Cardiac muscle cell (in vitro differentiated cells and primary cell): ENCODE data around the gene SRPK2. TPM values are rescaled to one million over a fixed set of nuclear protein-coding genes. Genes with fewer than 3 reads are reported as not detected.
"Not testable (repeated sequence)": the region's sequence is repeated elsewhere in the genome, so short reads cannot be mapped to it uniquely, and the experiment has no call there.

Experiments used
- DNase-seq, 2 donors: peaks; one replicate each; pipeline versions ENCODE4 v3.0.0 to v3.0.0-alpha.2; 2010 to 2017; ENCODE audit warnings: low read depth in 1 of 2, low spot score in 1 of 2
- H3K27ac ChIP-seq: fragments of 200-600 bp; sonication (generic); 2 replicates; pipeline ENCODE4 v1.5.1; 2016
- H3K27me3 ChIP-seq: fragments of 200-600 bp; sonication (generic); 2 replicates; pipeline ENCODE4 v1.6.0; 2016; ENCODE audit warnings: control low read depth
- H3K36me3 ChIP-seq: fragments of 200-600 bp; sonication (generic); 2 replicates; pipeline ENCODE4 v1.5.1; 2016; ENCODE audit warnings: control low read depth
- H3K4me1 ChIP-seq: fragments of 200-600 bp; sonication (generic); 2 replicates; pipeline ENCODE4 v1.8.1; 2017; ENCODE audit warnings: low read depth, mild to moderate bottlenecking, mixed run types
- H3K4me3 ChIP-seq: fragments of 200-600 bp; sonication (generic); 2 replicates; pipeline ENCODE4 v1.5.1; 2016; ENCODE audit warnings: mild to moderate bottlenecking
- H3K9me3 ChIP-seq: fragments of 200-600 bp; sonication (generic); 2 replicates; pipeline ENCODE4 v1.5.1; 2017; ENCODE audit warnings: low read depth, mild to moderate bottlenecking, control low read depth
- polyA plus RNA-seq: library from polyadenylated mRNA; unstranded; fragments of >200 nt; fragmentation: Nextera tagmentation; extraction: Ambion mirVana; gene quantifications from 2 replicates; pipeline ENCODE4 v1.2.1, GENCODE V29; 2016
- total RNA-seq: library from RNA; depleted of rRNA; stranded (reverse); fragments of >200 nt; gene quantifications from 2 replicates; pipeline ENCODE4 v1.2.3, GENCODE V29; 2016
- TF ChIP-seq, protein P1 (sequence below): IDR thresholded peaks from 2 replicates; pipeline ENCODE4 v1.5.1; 2012; ENCODE audit warnings: low read depth, mild to moderate bottlenecking, low read length

SRPK2 gene
- total and polyA plus RNA-seq, 2 experiments from 2014 or later: 35.4 to 37.1 TPM

DNA sequence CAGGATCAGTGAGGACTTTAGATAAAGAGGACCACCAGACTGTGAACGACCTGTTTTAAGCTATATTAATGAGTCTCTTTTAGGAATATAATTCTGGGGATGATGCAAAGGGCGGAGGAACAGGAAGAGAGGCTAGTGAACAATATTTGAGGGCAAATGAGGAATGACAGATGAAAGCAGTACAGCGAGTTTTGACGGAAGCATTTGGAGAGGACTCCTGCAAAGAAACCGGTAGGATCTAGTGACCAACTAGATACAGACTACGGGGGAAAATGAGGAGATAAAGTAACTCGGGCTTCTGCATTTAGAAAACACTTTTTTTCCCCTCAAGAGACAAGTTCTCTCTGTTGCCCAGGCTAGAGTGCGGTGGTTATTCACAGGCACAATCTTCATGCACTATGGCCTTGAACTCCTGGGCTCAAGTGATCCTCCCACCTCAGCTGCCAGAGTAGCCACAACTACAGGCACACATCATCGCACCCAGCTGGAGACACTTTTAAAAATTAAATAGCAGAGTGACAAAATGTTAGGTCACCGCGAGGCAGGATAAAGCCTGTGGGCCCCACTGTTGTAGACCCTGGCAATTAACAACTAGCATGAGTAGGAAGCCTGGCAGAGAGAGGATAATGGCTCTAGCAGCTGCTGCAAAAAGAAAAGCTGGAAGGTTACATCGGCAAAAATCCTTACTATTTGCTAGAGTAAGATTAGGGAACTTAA is 143.2 kb downstream of the SRPK2 start:
- DNase-seq: peak in 1 of 2 donors; percentile 20
- TF ChIP-seq, protein P1, sequence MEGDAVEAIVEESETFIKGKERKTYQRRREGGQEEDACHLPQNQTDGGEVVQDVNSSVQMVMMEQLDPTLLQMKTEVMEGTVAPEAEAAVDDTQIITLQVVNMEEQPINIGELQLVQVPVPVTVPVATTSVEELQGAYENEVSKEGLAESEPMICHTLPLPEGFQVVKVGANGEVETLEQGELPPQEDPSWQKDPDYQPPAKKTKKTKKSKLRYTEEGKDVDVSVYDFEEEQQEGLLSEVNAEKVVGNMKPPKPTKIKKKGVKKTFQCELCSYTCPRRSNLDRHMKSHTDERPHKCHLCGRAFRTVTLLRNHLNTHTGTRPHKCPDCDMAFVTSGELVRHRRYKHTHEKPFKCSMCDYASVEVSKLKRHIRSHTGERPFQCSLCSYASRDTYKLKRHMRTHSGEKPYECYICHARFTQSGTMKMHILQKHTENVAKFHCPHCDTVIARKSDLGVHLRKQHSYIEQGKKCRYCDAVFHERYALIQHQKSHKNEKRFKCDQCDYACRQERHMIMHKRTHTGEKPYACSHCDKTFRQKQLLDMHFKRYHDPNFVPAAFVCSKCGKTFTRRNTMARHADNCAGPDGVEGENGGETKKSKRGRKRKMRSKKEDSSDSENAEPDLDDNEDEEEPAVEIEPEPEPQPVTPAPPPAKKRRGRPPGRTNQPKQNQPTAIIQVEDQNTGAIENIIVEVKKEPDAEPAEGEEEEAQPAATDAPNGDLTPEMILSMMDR: no peak
- Histone ChIP-seq H3K27me3 (no peaks in the 10 kb centered on the region), H3K4me1 (peaks cover 18% of the 10 kb centered on the region), H3K9me3 (no peaks in the 10 kb centered on the region), H3K36me3 (no peaks in the 10 kb centered on the region), H3K27ac (peak overlapping the region; percentile 50), H3K4me3 (no peak overlapping the region)

DNA sequence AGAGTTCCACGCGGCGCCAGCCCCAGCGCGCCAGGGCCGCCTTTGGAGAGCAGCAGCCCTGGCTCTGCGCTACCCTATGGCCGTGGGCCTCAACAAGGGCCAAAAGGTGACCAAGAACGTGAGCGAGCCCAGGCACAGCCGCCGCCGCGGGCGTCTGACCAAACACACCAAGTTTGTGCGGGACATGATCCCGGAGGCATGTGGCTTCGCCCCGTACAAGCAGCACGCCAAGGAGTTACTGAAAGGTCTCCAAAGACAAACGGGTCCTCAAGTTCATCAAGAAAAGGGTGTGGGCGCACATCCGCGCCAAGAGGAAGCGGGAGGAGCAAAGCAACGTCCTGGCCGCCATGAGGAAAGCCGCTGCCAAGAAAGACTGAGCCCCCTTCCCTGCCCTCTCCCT is 144.1 kb downstream of the SRPK2 start:
- no peak overlapping the region for H3K4me3 ChIP-seq
- TF ChIP-seq, protein P1: no peak
- no peak for DNase-seq
- peaks cover 18% of the 10 kb centered on the region for H3K4me1 ChIP-seq
- H3K36me3 ChIP-seq: no peaks in the 10 kb centered on the region
- H3K9me3 ChIP-seq: no peaks in the 10 kb centered on the region
- no peak overlapping the region for H3K27ac ChIP-seq
- no peaks in the 10 kb centered on the region for H3K27me3 ChIP-seq

DNA sequence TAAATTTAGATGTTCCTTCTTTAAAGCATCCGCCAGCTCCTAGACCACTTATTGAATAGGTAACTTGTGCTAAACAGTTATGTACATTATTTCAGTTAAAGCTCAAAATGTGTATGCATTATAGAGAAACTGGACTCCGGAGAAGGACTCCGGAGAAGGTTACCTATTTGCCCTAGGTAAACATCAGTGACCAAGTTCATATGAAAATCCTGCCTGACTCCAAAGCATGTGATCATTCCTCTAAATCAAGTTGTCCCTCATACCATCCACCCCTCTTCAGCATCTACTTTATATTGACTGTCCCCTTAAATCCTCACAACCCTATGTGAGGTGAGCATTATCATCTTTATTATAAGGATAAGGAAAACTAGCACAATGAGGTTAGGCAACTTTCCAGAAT is 147.5 kb downstream of the SRPK2 start:
- Histone ChIP-seq H3K4me1 (peaks cover 14% of the 10 kb centered on the region), H3K27ac (no peak overlapping the region), H3K4me3 (no peak overlapping the region), H3K27me3 (no peaks in the 10 kb centered on the region), H3K36me3 (no peaks in the 10 kb centered on the region), H3K9me3 (no peaks in the 10 kb centered on the region)
- TF ChIP-seq, protein P1: no peak
- no peak for DNase-seq

DNA sequence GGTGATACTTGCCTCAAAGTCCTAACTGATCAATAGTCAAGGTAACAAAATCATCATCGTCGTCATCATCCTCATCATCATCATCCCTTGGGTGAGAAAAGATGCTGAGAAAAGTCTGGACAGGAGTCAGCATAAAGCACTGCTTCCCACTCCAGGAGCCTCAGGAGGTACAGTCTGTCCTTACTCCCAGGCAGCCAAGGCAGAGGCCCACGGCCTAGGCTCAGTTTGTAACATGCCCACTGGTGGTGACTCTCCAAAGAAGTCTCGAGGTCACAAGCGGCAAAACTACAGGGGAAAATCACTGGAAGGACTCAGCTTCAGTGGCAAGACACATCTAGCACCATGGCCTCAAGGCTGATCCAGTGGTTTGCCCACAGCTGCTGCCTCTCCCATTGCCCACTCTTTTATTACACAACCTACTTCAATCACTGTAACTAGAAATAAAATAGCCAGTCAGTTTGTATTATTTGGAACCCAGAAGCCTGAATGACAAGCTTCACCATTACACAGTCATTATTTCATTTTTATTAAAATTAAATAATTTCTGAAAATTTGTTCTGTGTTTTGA is 150.4 kb downstream of the SRPK2 start:
- Histone ChIP-seq H3K9me3 (no peaks in the 10 kb centered on the region), H3K4me1 (peaks cover 19% of the 10 kb centered on the region), H3K36me3 (no peaks in the 10 kb centered on the region), H3K27me3 (no peaks in the 10 kb centered on the region), H3K27ac (no peak overlapping the region), H3K4me3 (no peak overlapping the region)
- TF ChIP-seq, protein P1: no peak
- no peak for DNase-seq

DNA sequence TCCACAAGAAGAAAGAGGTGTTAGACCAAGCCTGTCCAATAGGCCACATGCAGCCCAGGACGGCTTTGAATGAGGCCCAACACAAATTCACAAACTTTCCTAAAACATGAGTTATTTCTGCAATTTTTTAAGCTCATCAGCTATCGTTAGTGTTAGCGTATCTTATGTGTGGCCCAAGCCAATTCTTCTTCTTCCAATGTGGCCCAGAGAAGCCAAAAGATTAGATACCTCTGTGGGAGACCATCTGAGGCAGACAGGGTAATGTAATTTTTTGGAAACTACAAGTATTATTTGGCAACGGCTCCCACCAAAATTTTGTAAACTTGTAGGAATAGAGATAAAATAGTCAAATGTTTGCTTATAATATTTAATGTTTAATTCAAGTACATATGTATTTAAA is 153.8 kb downstream of the SRPK2 start:
- Histone ChIP-seq H3K4me3 (no peak overlapping the region), H3K4me1 (peaks cover 10% of the 10 kb centered on the region), H3K27ac (no peak overlapping the region), H3K36me3 (no peaks in the 10 kb centered on the region), H3K9me3 (no peaks in the 10 kb centered on the region), H3K27me3 (no peaks in the 10 kb centered on the region)
- TF ChIP-seq, protein P1: no peak
- DNase-seq: no peak

DNA sequence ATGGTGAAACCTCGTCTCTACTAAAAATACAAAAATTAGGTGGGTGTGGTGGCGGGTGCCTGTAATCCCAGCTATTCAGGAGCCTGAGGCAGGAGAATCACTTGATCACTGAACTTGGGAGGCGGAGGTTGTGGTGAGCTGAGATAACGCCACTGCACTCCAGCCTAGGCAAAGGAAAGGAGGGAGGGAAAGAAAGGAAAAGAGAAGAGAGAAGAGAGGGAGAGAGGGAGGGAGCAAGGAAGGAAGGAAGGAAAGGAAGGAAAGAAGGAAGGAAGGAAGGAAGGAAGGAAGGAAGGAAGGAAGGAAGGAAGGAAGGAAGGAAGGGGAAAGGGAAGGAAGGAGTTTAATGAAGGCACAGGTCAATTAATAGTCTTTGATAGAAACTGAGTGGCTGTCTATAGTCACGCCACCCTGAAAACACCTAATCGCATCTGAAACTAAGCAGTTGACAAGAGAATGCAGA is 155.9 kb downstream of the SRPK2 start:
- peaks cover 10% of the 10 kb centered on the region for H3K4me1 ChIP-seq
- H3K4me3 ChIP-seq, H3K27ac ChIP-seq, DNase-seq, H3K27me3 ChIP-seq, H3K36me3 ChIP-seq, H3K9me3 ChIP-seq: not testable (repeated sequence)
